CD14-positive monocyte (primary cell): ENCODE results near the gene PRKN. TPM values are rescaled to one million over a fixed set of nuclear protein-coding genes. Genes with fewer than 3 reads are reported as not detected.

Experiments used
- DNase-seq, 3 donors: peaks; one replicate each; pipeline ENCODE4 v3.0.0-alpha.2; 2011 to 2022
- H2AFZ ChIP-seq: 2 replicates; pipeline ENCODE4 v1.6.0; 2012; ENCODE audit warnings: mild to moderate bottlenecking, low read depth, low read length, inconsistent platforms; ENCODE audit not compliant: insufficient read depth, poor library complexity, severe bottlenecking
- H3K27ac ChIP-seq, 2 donors: 1 replicate in 1 of 2; 2 replicates in 1 of 2; pipeline ENCODE4 v1.5.1; 2012 to 2013; ENCODE audit warnings: low read length in 2 of 2, control low read depth in 1 of 2, inconsistent platforms in 1 of 2, low read depth in 1 of 2, mild to moderate bottlenecking in 1 of 2
- H3K27me3 ChIP-seq, 2 donors: one replicate each; pipeline versions ENCODE4 v1.6.0 to v1.6.1; 2011 to 2013; ENCODE audit warnings: low read length in 2 of 2; ENCODE audit not compliant: control insufficient read depth in 2 of 2, insufficient read depth in 2 of 2
- H3K36me3 ChIP-seq, 2 donors: replicated peaks in 1 of 2; 1 replicate in 1 of 2; 2 replicates in 1 of 2; pipeline versions ENCODE4 v1.5.1 to v1.6.1; 2012 to 2013; ENCODE audit warnings: low read length in 2 of 2, control low read depth in 1 of 2, inconsistent platforms in 1 of 2, mild to moderate bottlenecking in 1 of 2; ENCODE audit not compliant: insufficient read depth in 2 of 2, control insufficient read depth in 1 of 2
- H3K4me1 ChIP-seq, 2 donors: 1 replicate in 1 of 2; 2 replicates in 1 of 2; pipeline versions ENCODE4 v1.5.1 to v1.6.1; 2012 to 2013; ENCODE audit warnings: low read length in 2 of 2, control low read depth in 1 of 2, inconsistent platforms in 1 of 2, mild to moderate bottlenecking in 1 of 2, moderate library complexity in 1 of 2; ENCODE audit not compliant: insufficient read depth in 2 of 2, control insufficient read depth in 1 of 2
- H3K4me2 ChIP-seq: replicated peaks from 2 replicates; pipeline ENCODE3; 2012; ENCODE audit warnings: low read length, moderate library complexity, mild to moderate bottlenecking; ENCODE audit not compliant: poor library complexity, severe bottlenecking; ENCODE audit errors: extremely low read depth
- H3K4me3 ChIP-seq, 3 experiments: fragments of 200-600 bp in 1 of 3; sonication (generic) in 1 of 3; replicated peaks in 1 of 3; 1 replicate in 2 of 3; 2 replicates in 1 of 3; pipeline ENCODE4 v1.5.1; 2011 to 2013; ENCODE audit warnings: low read length in 3 of 3, mild to moderate bottlenecking in 3 of 3, control low read depth in 2 of 3, low read depth in 2 of 3, inconsistent platforms in 1 of 3, moderate library complexity in 1 of 3
- H3K79me2 ChIP-seq: 2 replicates; pipeline ENCODE4 v1.6.0; 2012; ENCODE audit warnings: mild to moderate bottlenecking, control low read depth, inconsistent platforms, low read length, moderate library complexity; ENCODE audit not compliant: insufficient read depth
- H3K9ac ChIP-seq: 2 replicates; pipeline ENCODE4 v1.6.0; 2017; ENCODE audit warnings: low read length, mild to moderate bottlenecking; ENCODE audit not compliant: insufficient read depth, poor library complexity, severe bottlenecking
- H3K9me3 ChIP-seq, 2 donors: replicated peaks in 1 of 2; 1 replicate in 1 of 2; 2 replicates in 1 of 2; pipeline versions ENCODE4 v1.5.1 to v1.6.1; 2012 to 2013; ENCODE audit warnings: low read length in 2 of 2, control low read depth in 1 of 2; ENCODE audit not compliant: control insufficient read depth in 1 of 2, insufficient read depth in 1 of 2
- H4K20me1 ChIP-seq: 2 replicates; pipeline ENCODE4 v1.6.0; 2012; ENCODE audit warnings: mild to moderate bottlenecking, low read length, control low read depth, moderate library complexity; ENCODE audit not compliant: insufficient read depth
- H3K27ac Mint-ChIP-seq, 7 donors: one replicate each; pipeline ENCODE4 v1.8.0; 2020; ENCODE audit warnings: mild to moderate bottlenecking in 7 of 7, mixed read lengths in 7 of 7, moderate library complexity in 6 of 7, inconsistent platforms in 2 of 7
- H3K27me3 Mint-ChIP-seq, 3 donors: one replicate each; pipeline ENCODE4 v1.8.0; 2021 to 2022; ENCODE audit warnings: low read depth in 3 of 3, mild to moderate bottlenecking in 3 of 3, mixed read lengths in 3 of 3, moderate library complexity in 3 of 3, inconsistent platforms in 1 of 3
- H3K36me3 Mint-ChIP-seq, 2 donors: one replicate each; pipeline ENCODE4 v1.8.0; 2020; ENCODE audit warnings: mixed read lengths in 2 of 2, inconsistent platforms in 1 of 2, mild to moderate bottlenecking in 1 of 2
- H3K4me1 Mint-ChIP-seq: one replicate; pipeline ENCODE4 v1.8.0; 2020; ENCODE audit warnings: mild to moderate bottlenecking, mixed read lengths
- H3K4me3 Mint-ChIP-seq, 2 donors: one replicate each; pipeline ENCODE4 v1.8.0; 2020; ENCODE audit warnings: mild to moderate bottlenecking in 2 of 2, mixed read lengths in 2 of 2, moderate library complexity in 1 of 2
- H3K9me3 Mint-ChIP-seq, 7 donors: one replicate each; pipeline ENCODE4 v1.8.0; 2020 to 2022; ENCODE audit warnings: mixed read lengths in 7 of 7, mild to moderate bottlenecking in 6 of 7, moderate library complexity in 6 of 7, inconsistent platforms in 2 of 7
- WGBS: methylation state at CpG from one replicate; pipeline ENCODE4 v1.1.5; 2013; ENCODE audit warnings: missing lambda C conversion rate; ENCODE audit not compliant: insufficient coverage; 5-methylcytosine and 5-hydroxymethylcytosine counted together
- intact Hi-C, 2 donors: fragments of 100-400 bp; cut with micrococcal nuclease; formaldehyde crosslinking; loops; one replicate each; pipeline versions ENCODE4 v1.15.0 to v1.15.1; 2023
- polyA plus RNA-seq, 3 donors: library from polyadenylated mRNA; depleted of rRNA in 1 of 3; unstranded in 2 of 3; stranded (reverse) in 1 of 3; fragments of 300-500 nt in 2 of 3; fragments of >200 nt in 1 of 3; fragmentation: Illumina TruSeq in 2 of 3; gene quantifications; 1 replicate in 2 of 3; 2 replicates in 1 of 3; pipeline ENCODE4 v1.2.3, GENCODE V29; 2012 to 2021
- TF ChIP-seq, protein P1 (sequence below): fragments of 200-600 bp; IDR thresholded peaks from one replicate; pipeline ENCODE4 v1.8.0; 2022; ENCODE audit warnings: antibody characterized with exemption, mild to moderate bottlenecking

PRKN gene
- polyA plus RNA-seq, 3 donors, result 0.19 to 0.21 TPM; not detected in 1

- peaks cover 5 to 18% (median 12%) of the 10 kb centered on the region in 7 donors for H3K9me3 Mint-ChIP-seq
- H3K4me1 Mint-ChIP-seq, result peaks cover 53% of the 10 kb centered on the region
- Histone ChIP-seq H4K20me1 (no peaks in the 10 kb centered on the region), H3K4me1 (peaks cover 44 to 49% of the 10 kb centered on the region in 2 donors), H3K27me3 (no peaks in the 10 kb centered on the region), H2AFZ (no peak overlapping the region), H3K79me2 (no peaks in the 10 kb centered on the region), H3K4me3 (no peak overlapping the region), H3K4me2 (no peak overlapping the region), H3K27ac (peak overlapping the region; percentile 20 to 56), H3K36me3 (no peaks in the 10 kb centered on the region), H3K9ac (no peak overlapping the region), H3K9me3 (peaks cover 0 to 15% of the 10 kb centered on the region in 2 donors)
- H3K36me3 Mint-ChIP-seq, result peaks cover 2 to 7% of the 10 kb centered on the region in 2 donors
- DNase-seq, result no peak
- H3K27ac Mint-ChIP-seq, result peak overlapping the region; percentile 57 to 92 (median 77)
- peak overlapping the region; percentile 16 to 21 for H3K4me3 Mint-ChIP-seq
- WGBS, result 32% methylated on average over 4 of the region's 5 CpGs
- TF ChIP-seq, protein P1, sequence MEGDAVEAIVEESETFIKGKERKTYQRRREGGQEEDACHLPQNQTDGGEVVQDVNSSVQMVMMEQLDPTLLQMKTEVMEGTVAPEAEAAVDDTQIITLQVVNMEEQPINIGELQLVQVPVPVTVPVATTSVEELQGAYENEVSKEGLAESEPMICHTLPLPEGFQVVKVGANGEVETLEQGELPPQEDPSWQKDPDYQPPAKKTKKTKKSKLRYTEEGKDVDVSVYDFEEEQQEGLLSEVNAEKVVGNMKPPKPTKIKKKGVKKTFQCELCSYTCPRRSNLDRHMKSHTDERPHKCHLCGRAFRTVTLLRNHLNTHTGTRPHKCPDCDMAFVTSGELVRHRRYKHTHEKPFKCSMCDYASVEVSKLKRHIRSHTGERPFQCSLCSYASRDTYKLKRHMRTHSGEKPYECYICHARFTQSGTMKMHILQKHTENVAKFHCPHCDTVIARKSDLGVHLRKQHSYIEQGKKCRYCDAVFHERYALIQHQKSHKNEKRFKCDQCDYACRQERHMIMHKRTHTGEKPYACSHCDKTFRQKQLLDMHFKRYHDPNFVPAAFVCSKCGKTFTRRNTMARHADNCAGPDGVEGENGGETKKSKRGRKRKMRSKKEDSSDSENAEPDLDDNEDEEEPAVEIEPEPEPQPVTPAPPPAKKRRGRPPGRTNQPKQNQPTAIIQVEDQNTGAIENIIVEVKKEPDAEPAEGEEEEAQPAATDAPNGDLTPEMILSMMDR, result no peak
- intact Hi-C loops, result loop anchor here in 1 of 2 donors (5.0 kb wide), 1 partner anchor 362 kb away; no protein-coding TSS in a partner anchor
- peaks cover 0 to 3% (median 2%) of the 10 kb centered on the region in 3 donors for H3K27me3 Mint-ChIP-seq
Measured at GRCh38 chr6:161359618-161359945, 1368.0 kb downstream of the PRKN start.

DNA sequence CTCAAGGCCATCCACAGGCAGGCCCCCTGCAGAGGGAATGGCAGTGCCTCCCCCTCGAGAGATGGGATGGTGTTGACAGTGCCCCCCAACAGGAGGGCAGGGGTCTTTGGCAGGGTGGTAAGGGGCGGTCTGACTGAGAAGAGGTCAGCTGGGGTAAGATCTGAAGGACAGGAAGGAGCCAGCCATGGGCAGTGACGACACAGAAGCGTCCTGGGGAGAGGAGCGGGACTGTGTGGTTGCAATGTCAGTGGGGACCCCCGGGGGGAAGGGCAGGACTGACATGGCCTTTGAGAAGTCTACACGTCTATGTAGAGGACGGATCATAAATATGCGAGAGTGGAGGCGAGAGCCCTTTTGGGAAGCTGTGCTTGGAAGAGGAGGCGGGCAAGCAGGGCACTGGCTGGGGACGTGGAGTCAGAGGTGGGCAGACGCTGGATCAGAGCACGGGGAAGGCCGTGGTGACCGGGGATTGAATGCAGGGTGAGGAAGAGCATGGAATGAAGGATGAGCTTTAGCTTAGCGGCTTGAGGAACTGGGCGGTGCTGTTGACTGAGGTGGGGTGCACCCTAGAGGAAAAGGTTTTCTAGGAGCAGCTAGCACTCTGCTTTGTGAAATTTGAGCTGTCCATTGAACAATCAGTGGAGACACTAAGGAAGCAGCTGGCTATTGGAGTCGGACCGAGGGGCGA lies 1371.3 kb downstream of the PRKN start:
- Histone ChIP-seq H3K4me3 (peak overlapping the region; percentile 41 to 58 (median 44)), H3K4me2 (peak overlapping the region; percentile 49), H4K20me1 (no peaks in the 10 kb centered on the region), H3K36me3 (no peaks in the 10 kb centered on the region), H3K27me3 (no peaks in the 10 kb centered on the region), H3K9ac (peak overlapping the region; percentile 64), H3K9me3 (no peaks in the 10 kb centered on the region), H3K4me1 (peaks cover 49 to 50% of the 10 kb centered on the region in 2 donors), H3K27ac (peak overlapping the region; percentile 92 to 94), H2AFZ (peak overlapping the region; percentile 35), H3K79me2 (no peaks in the 10 kb centered on the region)
- Mint-ChIP-seq H3K27me3 (peaks cover 0 to 4% (median 3%) of the 10 kb centered on the region in 3 donors), H3K9me3 (peaks cover 0 to 12% (median 0%) of the 10 kb centered on the region in 7 donors), H3K4me1 (peaks cover 59% of the 10 kb centered on the region), H3K27ac (peak overlapping the region; percentile 98 to 100 (median 99)), H3K36me3 (peaks cover 0 to 4% of the 10 kb centered on the region in 2 donors), H3K4me3 (peak overlapping the region; percentile 81 to 95)
- WGBS, result 50% methylated on average over 21 of the region's 21 CpGs
- TF ChIP-seq, protein P1, result no peak
- intact Hi-C loops, result loop anchor here in 1 of 2 donors (5.0 kb wide), 1 partner anchor 359 kb away; no protein-coding TSS in a partner anchor
- DNase-seq, result peak in 2 of 3 donors; percentile 30 to 68
